Sigmoid colon (tissue), 7 donors: Measurements from ENCODE around the gene KIF24. TPM values are rescaled to one million over a fixed set of nuclear protein-coding genes. Genes with fewer than 3 reads are reported as not detected.

Experiments
- DNase-seq: peaks from one replicate; pipeline ENCODE4 v3.0.0-alpha.2; 2019
- H3K27ac ChIP-seq, 4 donors: fragments of 200-600 bp; sonication (generic); one replicate each; pipeline ENCODE4 v1.5.1; 2016 to 2019; ENCODE audit warnings: mild to moderate bottlenecking in 1 of 4
- H3K27me3 ChIP-seq, 3 donors: fragments of 200-600 bp; sonication (generic); one replicate each; pipeline ENCODE4 v1.5.1; 2019; ENCODE audit warnings: mild to moderate bottlenecking in 1 of 3
- H3K36me3 ChIP-seq, 4 donors: fragments of 200-600 bp; sonication (generic); one replicate each; pipeline ENCODE4 v1.5.1; 2016 to 2019
- H3K4me1 ChIP-seq, 4 donors: fragments of 200-600 bp; sonication (generic); one replicate each; pipeline ENCODE4 v1.5.1; 2017 to 2019
- H3K4me3 ChIP-seq, 4 donors: fragments of 200-600 bp; sonication (generic); one replicate each; pipeline ENCODE4 v1.5.1; 2017 to 2019; ENCODE audit warnings: mild to moderate bottlenecking in 2 of 4, moderate library complexity in 1 of 4
- H3K9me3 ChIP-seq, 4 donors: fragments of 200-600 bp in 3 of 4; sonication (generic) in 3 of 4; one replicate each; pipeline versions ENCODE4 v1.5.1 to v1.6.1; 2013 to 2019
- CTCF ChIP-seq, 4 experiments: fragments of 450-650 bp in 3 of 4; fragments of 200-600 bp in 1 of 4; IDR thresholded peaks; one replicate each; pipeline ENCODE4 v1.5.1; 2016 to 2019; ENCODE audit warnings: antibody characterized with exemption in 4 of 4, mild to moderate bottlenecking in 3 of 4, moderate library complexity in 2 of 4
- EP300 ChIP-seq, 4 donors: sonication (generic); formaldehyde crosslinking; IDR thresholded peaks; one replicate each; pipeline ENCODE4 v1.6.1; 2017; ENCODE audit warnings: antibody characterized with exemption in 4 of 4
- POLR2A ChIP-seq, 2 donors: fragments of 450-650 bp; IDR thresholded peaks; one replicate each; pipeline ENCODE4 v1.6.1; 2016; ENCODE audit warnings: antibody characterized with exemption in 2 of 2, mild to moderate bottlenecking in 2 of 2, moderate library complexity in 2 of 2
- POLR2AphosphoS5 ChIP-seq, 4 donors: sonication (generic); formaldehyde crosslinking; IDR thresholded peaks; one replicate each; pipeline ENCODE4 v1.6.1; 2017; ENCODE audit warnings: antibody characterized with exemption in 4 of 4
- WGBS, 2 donors: extraction: QIAGEN DNeasy Blood & Tissue Kit; methylation state at CpG; one replicate each; pipeline ENCODE4 v1.1.7; 2013; 5-methylcytosine and 5-hydroxymethylcytosine counted together
- intact Hi-C: fragments of 100-400 bp; cut with DNase I; formaldehyde crosslinking; loops from one replicate; pipeline ENCODE4 v1.15.1; 2023
- polyA plus RNA-seq, 3 donors: library from polyadenylated mRNA; stranded (reverse); fragments of 200-250 nt; gene quantifications; one replicate each; pipeline ENCODE4 v1.2.3, GENCODE V29; 2013
- total RNA-seq, 4 donors: library from RNA; depleted of rRNA; stranded (reverse); fragments of >200 nt; gene quantifications; one replicate each; pipeline ENCODE4 v1.1.0, GENCODE V29; 2016
- donor health status: healthy with polysubstance abuse.
- donor health status: Bipolar disorder and iron deficiency.
- donor health status: healthy.

The KIF24 gene
- total and polyA plus RNA-seq, 7 donors, result under 0.01 to 1.6 (median 0.46) TPM

GRCh38 chr9:34376596-34377403 lies 47.7 kb upstream of the KIF24 start, which contains the start of gene MYORG:
TSS of gene MYORG (minus strand) at chr9:34376898. CDS start at chr9:34372943, 3,955 bp downstream.
- Histone ChIP-seq H3K27ac (peak within 1 kb of the TSS; percentile 79 to 92 (median 90)), H3K4me1 (peaks cover 0 to 73% (median 55%) of the 10 kb centered on the region in 4 donors), H3K36me3 (peaks cover 0 to 7% (median 4%) of the 10 kb centered on the region in 4 donors), H3K9me3 (no peaks in the 10 kb centered on the region), H3K27me3 (no peaks in the 10 kb centered on the region), H3K4me3 (peak within 1 kb of the TSS; percentile 65 to 80 (median 78))
- WGBS, 2 donors, result 1% methylated on average over 54 of the region's 54 CpGs
- intact Hi-C loops, result loop anchor here (5.0 to 10.0 kb wide), 3 partner anchors 81 to 562 kb away; partner anchors contain the start of genes DNAI1, FAM219A and UBE2R2
- TF ChIP-seq EP300 (IDR thresholded peaks at IDR 0.05), result no peak
- peak; percentile 85 to 94 (median 93) for TF ChIP-seq POLR2AphosphoS5 (IDR thresholded peaks at IDR 0.05)
- peak; percentile 83 to 94 for TF ChIP-seq POLR2A (IDR thresholded peaks at IDR 0.05)
- DNase-seq, result peak; percentile 96

GRCh38 chr9:34375901-34376595 lies 47.0 kb upstream of the KIF24 start:
- WGBS, 2 donors, result 2 to 8% methylated on average over 22 of the region's 22 CpGs
- Histone ChIP-seq H3K4me3 (peak overlapping the region; percentile 65 to 80 (median 78)), H3K36me3 (peaks cover 6 to 15% (median 12%) of the 10 kb centered on the region in 4 donors), H3K27ac (peak overlapping the region; percentile 79 to 92 (median 90)), H3K9me3 (no peaks in the 10 kb centered on the region), H3K4me1 (peaks cover 0 to 75% (median 55%) of the 10 kb centered on the region in 4 donors), H3K27me3 (no peaks in the 10 kb centered on the region)
- intact Hi-C loops, result loop anchor here (5.0 to 10.0 kb wide), 3 partner anchors 81 to 561 kb away; partner anchors contain the start of genes DNAI1, FAM219A and UBE2R2
- TF ChIP-seq CTCF (IDR thresholded peaks at IDR 0.05) (peak in 1 of 4 experiments; percentile 14), POLR2A (IDR thresholded peaks at IDR 0.05) (no peak), EP300 (IDR thresholded peaks at IDR 0.05) (no peak)
- DNase-seq, result peak; percentile 80

- intact Hi-C loops, result loop anchor here (5.0 to 10.0 kb wide), 3 partner anchors 82 to 560 kb away; partner anchors contain the start of genes DNAI1, FAM219A and UBE2R2
- peaks cover 0 to 76% (median 57%) of the 10 kb centered on the region in 4 donors for H3K4me1 ChIP-seq
Observed at GRCh38 chr9:34374905-34375552, 46.0 kb upstream of the KIF24 start.

GRCh38 chr9:34374339-34374738 lies 45.3 kb upstream of the KIF24 start:
- TF ChIP-seq POLR2A (IDR thresholded peaks at IDR 0.05) (no peak), CTCF (IDR thresholded peaks at IDR 0.05) (no peak), EP300 (IDR thresholded peaks at IDR 0.05) (no peak), POLR2AphosphoS5 (IDR thresholded peaks at IDR 0.05) (no peak)
- Histone ChIP-seq H3K9me3 (no peaks in the 10 kb centered on the region), H3K36me3 (peaks cover 9 to 28% (median 20%) of the 10 kb centered on the region in 4 donors), H3K4me1 (peaks cover 0 to 74% (median 53%) of the 10 kb centered on the region in 4 donors), H3K27me3 (no peaks in the 10 kb centered on the region), H3K27ac (peak overlapping the region in 3 of 4 donors; percentile 52 to 92 (median 88)), H3K4me3 (no peak overlapping the region)
- 68 to 87% methylated on average over 3 of the region's 3 CpGs for WGBS, 2 donors
- intact Hi-C loops, result loop anchor here (10.0 kb wide), 1 partner anchor 560 kb away; the partner anchor contains the start of gene UBE2R2
- no peak for DNase-seq

More at GRCh38 chr9:34374905-34375552, 46.0 kb upstream of the KIF24 start:
- H3K27me3 ChIP-seq, result no peaks in the 10 kb centered on the region
- no peak for DNase-seq
- peak overlapping the region in 3 of 4 donors; percentile 88 to 92 (median 92) for H3K27ac ChIP-seq
- H3K36me3 ChIP-seq, result peaks cover 9 to 25% (median 18%) of the 10 kb centered on the region in 4 donors
- 16 to 56% methylated on average over 5 of the region's 5 CpGs for WGBS, 2 donors
- TF ChIP-seq POLR2A (IDR thresholded peaks at IDR 0.05) (no peak), CTCF (IDR thresholded peaks at IDR 0.05) (no peak), POLR2AphosphoS5 (IDR thresholded peaks at IDR 0.05) (no peak), EP300 (IDR thresholded peaks at IDR 0.05) (no peak)
- no peaks in the 10 kb centered on the region for H3K9me3 ChIP-seq
- H3K4me3 ChIP-seq, result peak overlapping the region in 2 of 4 donors; percentile 77 to 80
